ACHN (cell line): ENCODE results near the gene MOXD1.
A peak's percentile ranks its signal among the peaks of the same experiment; 100 is the strongest.

ENCODE experiments used
- DNase-seq: peaks from one replicate; pipeline ENCODE4 v3.0.0-alpha.2; 2015
- in situ Hi-C: cut with HindIII; loops from 2 replicates; pipeline ENCODE4 v1.10.0; 2017; ENCODE audit warnings: low sequenced_read_pairs, low pct_ligation_motif_present, low pct_unique_long_range_greater_than_20kb

MOXD1 gene

DNA sequence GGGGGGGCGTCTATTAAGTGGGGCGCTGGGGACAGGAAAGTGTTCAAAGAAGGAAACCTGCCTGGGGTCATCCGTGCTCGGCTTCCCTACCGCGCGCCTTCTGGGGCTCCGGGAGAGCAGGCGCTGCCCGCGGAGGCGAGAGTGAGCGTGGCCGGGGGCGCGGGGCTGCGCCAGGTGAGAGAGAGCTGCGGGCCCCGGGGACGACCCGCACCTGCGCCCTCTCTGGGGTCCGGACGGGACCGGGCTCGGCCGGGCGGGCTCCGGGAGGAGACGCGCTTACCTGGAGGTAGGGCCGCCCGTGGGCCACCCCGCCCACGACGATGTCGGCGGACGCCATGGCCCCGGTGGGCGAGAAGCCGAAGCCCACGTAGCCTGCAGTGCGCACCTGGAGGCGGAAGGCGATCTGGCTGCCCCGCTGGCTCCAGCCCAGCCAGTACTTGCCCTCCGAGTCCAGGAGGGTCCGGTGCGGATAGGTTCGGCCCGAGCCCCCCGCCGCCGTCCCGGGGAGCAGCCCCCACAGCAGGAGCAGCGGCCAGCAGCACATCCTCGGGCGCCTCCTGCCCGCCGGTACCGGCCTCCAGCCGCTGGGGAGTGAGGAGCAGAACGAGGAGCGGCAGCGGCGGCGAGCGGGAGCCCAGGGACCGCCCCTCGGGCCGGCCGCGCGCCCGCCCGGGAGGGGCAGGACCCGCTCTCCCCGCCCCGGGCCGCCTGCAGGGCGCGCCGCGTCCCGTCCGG is at the start of gene MOXD1:
MOXD1 (minus strand) TSS at position 593 of the 735 bp plus-strand sequence; CDS start at position 544, 49 bp downstream.
- DNase-seq: peak; percentile 78
- in situ Hi-C loops: no loop called here

DNA sequence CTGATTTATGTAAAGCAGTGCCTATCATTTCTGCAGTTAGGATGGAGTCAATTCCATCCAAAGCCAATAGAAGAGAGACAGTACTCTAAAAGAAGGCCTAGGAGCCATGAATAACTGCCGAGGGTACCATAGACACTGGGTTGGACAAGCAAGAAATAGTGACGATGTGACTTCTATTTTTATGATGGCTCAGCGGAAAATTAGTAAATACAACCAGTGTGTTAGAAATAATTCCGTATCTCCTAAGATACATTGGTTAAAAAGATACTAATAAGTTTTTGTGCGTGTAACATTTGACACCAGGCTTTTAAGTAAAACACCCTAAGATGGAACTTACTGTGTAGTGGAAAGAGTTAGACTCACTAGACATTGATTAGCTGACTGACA is 45.6 kb upstream of the MOXD1 start:
- DNase-seq: no peak
- in situ Hi-C loops: no loop called here

DNA sequence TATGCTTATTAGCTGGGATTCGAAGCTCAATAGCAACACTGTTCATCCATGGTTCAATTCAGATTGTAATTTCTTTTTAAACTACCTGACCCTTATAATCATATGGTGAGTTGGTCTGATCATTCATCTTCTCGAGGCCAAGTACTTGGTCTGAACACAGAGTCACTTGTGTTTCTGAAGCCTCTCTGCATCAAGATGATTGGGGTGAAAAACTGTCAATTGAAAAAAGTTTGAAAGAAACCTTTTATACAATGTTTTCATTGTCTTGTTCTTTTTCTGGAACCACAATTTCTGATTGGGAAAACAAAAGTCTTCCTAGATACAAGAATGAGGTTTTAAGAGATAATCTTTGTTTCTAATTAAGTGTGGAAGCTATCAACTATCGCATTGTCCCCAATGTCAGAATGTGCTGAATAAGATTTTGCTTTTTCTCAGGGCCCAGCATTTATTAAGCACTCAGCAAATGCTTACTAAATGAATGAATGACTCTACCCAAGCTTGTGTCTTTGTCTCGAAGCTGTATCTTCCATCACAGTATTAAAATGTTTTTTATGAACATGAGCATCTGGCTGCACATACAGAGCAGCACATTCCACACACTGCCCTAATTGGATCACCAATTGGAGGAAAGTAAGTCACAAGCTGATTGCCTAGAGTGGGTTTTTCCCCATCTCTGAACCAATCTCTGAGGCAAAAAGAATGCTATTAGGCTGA is 45.0 kb upstream of the MOXD1 start:
- in situ Hi-C loops: no loop called here
- peak; percentile 7 for DNase-seq

DNA sequence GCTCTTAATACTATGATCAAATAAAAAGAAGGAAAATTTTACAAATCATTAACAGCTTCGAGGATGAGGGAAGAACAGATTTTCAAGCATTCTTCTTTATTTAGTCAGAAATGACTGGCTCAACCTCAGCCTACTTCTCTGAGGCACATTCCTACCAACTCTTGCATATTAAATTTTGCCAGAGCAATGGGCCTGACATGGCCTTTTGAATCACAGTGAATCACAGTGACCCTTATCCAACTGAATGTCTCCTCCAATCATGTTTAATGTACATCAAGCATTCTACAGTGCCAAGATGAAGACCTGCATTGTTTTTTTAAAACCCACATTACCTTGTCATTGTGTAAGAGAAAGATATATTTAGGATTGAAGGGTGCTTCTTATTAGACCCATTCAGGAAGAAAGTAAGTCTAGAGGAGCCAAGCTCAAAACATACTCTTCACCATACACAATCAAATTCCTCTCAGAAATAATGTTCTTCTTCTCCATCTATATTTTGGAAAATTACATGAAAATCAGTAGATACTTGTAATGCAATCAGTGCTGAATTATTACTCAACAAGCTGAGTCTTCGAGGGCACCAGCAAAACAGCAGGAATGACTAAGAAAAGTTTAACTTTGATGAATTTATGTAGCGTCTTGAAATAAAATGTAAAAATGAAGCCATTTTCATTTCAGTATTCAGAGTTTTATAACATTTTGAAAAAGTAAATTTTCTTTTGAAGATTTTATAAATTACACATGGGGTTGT is 44.1 kb upstream of the MOXD1 start:
- in situ Hi-C loops: no loop called here
- DNase-seq: peak; percentile 94

DNA sequence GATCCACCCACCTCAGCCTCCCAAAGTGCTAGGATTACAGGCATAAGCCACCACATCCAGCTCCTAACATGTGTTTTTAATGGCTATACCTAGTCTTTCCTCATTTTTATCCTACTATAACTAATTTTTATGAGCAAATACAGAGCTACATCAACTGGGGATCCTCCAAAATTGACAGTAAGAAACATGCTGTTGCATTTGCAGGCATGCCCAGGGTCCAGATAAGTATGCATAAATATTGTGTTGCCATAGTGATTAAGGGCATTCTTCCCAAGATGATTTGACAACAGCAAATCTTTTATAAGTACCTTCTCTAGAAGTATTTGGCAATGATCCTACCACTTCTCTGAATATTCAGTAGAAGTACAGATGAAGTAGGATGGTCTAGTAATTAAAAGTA is 41.9 kb upstream of the MOXD1 start:
- in situ Hi-C loops: no loop called here

DNA sequence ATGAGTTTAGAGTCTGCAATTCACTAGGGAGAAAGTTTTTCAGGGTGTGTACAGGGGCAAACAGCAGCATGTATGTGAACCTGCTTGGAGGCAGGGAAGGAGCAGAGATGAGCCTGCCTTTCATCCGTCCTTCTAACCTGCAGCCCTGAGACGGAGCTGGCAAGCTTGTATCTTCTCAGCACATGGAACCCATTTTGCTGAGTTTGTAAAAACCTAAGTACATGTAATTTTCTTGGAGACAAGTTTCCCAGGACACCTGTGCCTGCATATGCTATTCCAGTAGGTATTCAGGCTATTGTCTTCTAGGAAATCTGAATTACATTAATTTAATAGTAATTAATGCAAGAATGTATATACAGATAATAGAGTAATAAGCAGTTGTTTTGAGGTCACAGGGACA is 28.8 kb upstream of the MOXD1 start:
- in situ Hi-C loops: no loop called here
- DNase-seq: no peak

More for the DNA sequence above, 41.9 kb upstream of the MOXD1 start:
- DNase-seq: no peak

DNA sequence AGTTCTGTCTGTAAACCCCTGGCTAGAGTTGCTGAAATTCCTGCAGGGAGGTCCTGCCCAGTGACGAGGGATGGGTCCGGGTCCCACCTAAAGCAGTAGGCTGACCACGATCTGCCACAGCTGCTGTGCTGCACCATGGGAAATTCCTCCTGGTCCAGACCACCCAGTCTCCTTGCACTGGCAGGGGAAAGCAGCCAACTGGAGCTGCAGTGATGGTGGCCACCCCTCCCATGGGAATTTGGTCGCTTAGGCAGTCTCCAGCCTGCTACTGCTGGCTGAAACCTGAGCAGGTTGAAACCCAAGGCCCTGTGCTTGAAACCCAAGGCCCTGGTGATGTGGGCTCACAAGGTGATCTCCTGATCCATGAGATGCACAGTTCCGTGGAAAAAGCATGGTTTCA is 23.9 kb upstream of the MOXD1 start:
- in situ Hi-C loops: no loop called here
- DNase-seq: no peak

DNA sequence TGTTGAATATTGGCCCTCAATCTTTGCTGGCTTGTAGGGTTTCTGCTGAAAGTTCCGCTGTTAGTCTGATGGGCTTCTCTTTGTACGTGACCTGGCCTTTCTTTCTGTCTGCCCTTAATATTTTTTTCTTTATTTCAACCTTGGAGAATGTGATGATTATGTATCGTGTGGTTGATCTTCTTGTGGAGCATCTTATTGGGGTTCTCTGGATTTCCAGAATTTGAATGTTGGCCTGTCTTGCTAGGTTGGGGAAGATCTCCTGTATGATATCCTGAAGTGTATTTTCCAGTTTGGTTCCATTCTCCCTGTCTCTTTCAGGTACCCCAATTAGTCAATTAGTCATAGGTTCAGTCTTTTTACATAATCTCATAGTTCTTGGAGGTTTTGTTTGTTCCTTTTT is 22.6 kb upstream of the MOXD1 start:
- in situ Hi-C loops: no loop called here
- DNase-seq: no peak

DNA sequence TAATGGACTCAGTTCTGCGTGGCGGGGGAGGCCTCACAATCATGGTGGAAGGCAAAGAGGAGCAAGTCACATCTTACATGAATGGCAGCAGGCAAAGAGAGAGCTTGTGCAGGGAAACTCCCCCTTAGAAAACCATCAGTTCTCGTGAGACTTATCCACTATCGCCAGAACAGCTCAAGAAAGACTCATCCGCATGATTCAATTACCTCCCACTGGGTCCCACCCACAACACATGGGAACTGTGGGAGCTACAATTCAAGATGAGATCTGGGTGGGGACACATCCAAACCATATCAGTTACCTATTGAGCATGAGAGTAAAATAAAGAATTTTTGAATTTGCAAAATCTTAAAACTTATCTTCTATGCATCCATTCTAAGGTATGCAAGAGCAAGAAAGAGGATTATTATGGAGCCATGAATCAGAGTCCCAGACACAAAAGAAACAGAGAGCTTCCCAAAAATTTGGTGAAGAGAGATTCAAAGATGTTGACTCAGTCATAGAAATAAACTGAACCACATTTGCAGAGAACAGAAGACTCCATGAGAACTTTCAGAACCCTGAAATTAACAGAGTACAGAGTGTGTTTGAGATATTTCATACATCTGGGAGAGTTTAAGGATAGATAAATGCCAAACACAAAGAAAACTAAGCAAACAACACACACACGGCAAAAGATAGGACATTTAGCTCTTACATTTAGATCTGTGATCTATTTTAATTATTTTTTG is 17.1 kb upstream of the MOXD1 start:
- in situ Hi-C loops: no loop called here
- DNase-seq: no peak

DNA sequence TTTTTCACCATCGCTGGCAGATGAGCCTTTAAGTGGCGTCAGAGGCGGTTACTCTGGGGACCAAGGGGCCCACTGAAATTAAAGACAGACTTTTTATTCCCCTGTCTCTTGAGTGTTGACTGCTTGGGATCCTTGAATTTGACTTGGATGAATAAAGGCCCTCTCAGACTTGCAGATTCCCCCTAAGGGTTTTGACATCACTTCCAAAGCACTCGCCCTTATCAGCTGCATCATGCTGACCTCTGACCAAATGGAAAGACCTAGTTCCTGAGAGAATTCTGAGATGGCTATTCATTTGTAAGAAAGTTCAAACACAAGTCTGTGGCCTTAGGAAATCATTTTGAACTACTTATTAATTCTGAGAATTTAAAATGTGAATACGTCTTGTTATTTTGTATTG is 13.5 kb upstream of the MOXD1 start:
- in situ Hi-C loops: no loop called here
- DNase-seq: no peak

DNA sequence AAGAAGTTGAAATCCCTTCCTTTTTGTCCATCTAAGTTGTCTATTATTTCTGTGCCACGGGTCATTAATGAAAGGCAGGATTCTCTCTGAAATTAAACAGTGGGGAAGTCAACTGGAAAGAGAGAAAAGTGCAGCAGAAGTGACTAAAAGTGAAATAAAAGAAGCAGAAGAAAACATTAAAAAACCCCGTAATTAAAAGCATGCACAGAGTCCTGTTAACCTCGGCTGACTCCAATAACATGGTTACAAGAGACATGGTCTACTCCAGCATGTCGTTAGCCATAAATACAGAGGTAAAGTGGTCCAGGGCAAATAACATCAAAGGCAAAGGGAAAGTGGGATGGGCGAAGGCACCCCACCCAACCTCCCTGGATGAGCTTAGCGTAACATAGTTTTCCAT is 13.0 kb upstream of the MOXD1 start:
- DNase-seq: no peak
- in situ Hi-C loops: no loop called here

DNA sequence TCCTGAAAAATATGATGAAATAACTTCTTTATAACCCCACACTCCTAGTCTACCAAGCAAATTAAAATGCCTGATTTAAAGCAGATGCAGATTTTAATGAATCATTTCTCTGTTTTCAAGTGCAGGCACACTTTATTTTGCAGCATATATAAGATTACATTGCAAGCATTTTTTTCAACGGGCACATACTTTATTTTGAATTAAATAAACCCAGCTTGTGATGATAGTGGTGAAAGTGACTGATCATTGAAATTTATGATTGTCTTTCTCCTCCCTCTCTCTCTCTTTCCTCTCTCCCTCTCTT is 12.2 kb upstream of the MOXD1 start:
- DNase-seq: no peak
- in situ Hi-C loops: no loop called here

DNA sequence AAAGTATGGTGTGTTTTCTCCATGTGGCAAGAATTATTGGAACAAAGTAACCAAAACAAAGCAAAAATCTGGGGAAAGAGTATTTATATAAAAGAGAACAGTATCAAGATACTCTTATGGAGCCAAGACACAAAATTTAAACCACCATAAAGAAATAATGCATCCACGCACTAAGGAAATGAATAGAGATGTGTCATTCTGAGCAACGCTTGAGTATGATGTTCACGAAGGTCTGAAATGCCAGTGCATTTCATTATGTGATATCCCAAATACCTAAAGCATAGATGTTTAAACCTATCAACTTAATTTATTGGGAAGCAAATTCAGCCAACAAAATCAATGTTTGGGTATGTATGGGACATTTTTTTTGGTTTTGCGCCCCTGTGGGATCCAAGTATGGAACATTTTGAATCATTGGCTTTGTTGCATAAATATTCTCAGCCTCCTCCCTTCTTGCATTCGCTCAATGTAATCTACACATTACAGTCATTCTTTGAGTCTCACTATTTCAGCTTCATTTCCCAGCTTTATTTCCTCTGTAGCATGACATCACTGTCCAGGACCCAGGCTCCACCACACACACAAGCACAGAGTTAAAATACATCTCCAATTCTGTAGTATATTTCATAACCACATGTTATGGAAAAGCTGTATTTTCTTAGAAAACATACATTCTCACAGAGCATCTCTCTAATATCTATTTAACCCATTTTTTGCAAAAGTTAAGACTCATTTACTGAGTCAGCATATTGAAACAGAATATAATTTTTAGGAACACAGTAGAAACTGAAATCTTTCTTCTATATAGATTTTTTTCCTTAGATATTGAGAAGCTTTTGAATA is 11.6 kb upstream of the MOXD1 start:
- DNase-seq: no peak

DNA sequence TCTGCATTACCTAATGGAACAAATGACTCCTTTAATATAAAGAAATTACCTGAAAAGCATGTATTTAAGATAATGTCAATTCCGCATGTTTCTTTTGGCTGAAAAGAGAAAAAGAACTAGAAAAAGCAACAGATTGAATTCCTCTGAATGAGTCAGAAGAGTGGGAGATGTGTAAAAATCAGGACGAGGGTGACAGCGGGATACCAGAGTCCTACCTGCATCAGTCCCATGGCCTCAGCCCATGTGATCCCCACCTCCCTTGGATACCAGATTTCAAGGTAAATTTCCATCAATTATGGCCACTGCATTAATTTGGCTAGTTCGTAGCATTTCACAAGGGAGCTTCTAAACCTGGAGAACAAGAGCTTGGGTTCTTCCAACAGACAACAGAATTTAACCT is 10.0 kb upstream of the MOXD1 start:
- in situ Hi-C loops: no loop called here
- no peak for DNase-seq

More for the DNA sequence above, 11.6 kb upstream of the MOXD1 start:
- in situ Hi-C loops: no loop called here

DNA sequence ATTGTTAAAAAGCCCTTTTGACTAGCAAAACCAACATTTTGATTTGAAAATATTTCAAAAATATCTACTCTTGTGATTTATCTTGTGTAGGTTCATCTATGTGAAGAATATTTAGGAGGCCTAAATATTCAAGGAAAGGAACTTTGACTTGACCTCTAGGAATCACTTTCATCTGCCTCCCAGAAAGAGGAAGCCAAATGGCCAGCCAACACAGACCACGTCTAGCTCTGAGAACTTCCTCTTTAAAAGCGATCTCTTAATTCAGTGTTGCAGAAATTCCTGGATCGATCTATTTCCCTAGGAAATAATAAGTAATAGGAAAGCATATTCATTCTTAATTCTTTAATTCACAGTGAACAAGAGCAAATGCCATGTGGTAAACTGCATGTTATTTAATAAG is 9.6 kb upstream of the MOXD1 start:
- no peak for DNase-seq
- in situ Hi-C loops: no loop called here

DNA sequence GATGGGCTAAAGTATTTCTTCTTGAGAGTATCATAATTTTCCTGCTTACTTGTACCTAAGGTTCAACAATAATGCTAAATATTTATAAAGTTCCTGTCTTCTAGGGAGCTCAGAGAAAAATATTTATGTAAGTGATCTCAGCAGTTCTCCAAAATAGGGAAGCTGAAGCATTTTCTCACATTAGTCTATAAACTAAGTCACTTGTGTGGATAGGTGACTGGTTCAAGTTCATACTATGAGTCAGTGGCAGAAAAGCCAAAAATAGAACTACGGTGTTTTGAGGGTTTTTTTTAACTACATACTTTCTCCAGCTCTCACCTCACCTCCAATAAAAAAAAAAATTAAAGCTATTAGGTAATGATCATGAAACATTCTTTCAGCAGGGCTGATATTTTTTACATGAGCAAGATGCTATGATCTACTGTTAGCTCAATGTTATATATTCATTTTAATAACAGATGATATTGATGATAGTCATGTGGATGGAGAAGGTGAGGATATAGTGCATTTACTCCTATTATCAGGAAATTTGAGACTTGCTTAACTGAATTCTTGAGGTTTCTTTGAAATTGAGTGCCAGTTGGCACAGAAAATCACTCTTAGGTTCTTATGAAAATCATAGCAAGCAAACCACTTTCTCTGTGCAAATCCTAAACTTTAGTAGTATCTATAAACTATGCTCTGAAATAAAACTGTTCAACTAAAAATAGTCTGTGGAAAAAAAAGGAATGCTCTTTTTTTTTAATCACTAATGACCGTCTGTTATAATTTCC is 4.1 kb upstream of the MOXD1 start:
- in situ Hi-C loops: no loop called here
- DNase-seq: no peak

DNA sequence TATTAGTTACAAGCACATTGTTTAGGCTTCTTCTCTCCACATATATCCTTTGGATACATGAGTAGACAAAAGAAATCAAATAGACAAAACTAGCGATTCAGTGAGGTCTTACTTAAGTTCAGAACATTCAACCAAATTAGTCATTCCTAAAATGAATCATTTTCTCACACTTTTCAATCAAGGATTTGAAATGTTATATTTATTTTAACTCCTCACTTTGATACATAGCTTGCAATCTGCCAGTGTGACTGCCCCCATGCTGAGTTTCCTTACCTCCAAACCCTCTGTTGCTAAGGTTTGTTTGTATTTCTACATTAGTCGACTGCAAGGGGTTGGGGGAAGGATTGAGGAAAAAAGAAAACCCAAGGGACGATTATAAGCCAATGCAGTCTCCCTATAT is 3.5 kb upstream of the MOXD1 start:
- in situ Hi-C loops: no loop called here
- DNase-seq: no peak

DNA sequence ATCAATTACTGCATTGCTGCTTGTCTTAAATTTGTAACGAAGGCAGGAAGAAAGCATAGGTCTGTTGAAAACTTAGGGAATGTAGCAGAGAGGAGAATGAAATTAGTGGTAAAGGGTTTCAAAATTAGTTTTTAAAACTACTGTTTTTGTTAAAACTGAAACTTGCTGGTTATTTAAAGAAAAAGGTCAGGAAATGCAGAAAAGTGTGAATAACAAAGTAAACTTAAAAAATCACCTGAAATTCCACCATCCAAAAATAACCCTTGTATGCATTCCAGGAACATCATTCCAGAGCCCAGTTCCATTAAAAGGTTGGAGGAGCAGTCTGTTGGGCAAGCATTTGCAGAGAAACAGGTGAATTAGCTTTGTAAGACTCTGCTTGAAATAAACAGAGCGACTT is 3.1 kb upstream of the MOXD1 start:
- in situ Hi-C loops: no loop called here
- no peak for DNase-seq
